DND-41 (cell line): ENCODE measurements around the gene ACADL.

Experiments
- EZH2 ChIP-seq: IDR thresholded peaks from 3 replicates; pipeline ENCODE4 v1.6.1; 2012; ENCODE audit warnings: borderline replicate concordance, low read depth, mild to moderate bottlenecking, moderate library complexity, low read length, inconsistent platforms; ENCODE audit not compliant: severe bottlenecking
- TF ChIP-seq, protein P1 (sequence below): IDR thresholded peaks from 2 replicates; pipeline ENCODE4 v1.5.1; 2012; ENCODE audit warnings: borderline replicate concordance, low read length, moderate library complexity, mild to moderate bottlenecking; ENCODE audit not compliant: poor library complexity, severe bottlenecking; ENCODE audit errors: extremely low read depth

DNA sequence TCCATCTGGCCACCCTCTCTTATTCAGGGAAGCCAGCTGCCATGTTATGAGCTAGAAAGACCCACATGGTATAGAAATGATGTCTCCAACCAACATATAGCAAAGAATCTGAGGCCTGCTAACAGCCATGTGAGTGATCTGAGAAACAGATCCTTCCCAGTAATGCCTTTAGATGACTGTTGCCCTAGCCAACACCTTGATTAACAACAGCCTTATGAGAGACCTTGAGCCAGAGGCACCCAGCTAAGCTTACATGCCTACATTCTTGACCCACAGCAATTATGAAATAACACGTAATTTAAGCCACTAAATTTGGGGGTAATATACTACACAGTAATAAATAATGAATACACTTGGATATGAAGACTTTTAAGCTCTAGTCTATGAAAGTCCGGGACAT lies 67.0 kb downstream of the ACADL start:
- TF ChIP-seq, protein P1, sequence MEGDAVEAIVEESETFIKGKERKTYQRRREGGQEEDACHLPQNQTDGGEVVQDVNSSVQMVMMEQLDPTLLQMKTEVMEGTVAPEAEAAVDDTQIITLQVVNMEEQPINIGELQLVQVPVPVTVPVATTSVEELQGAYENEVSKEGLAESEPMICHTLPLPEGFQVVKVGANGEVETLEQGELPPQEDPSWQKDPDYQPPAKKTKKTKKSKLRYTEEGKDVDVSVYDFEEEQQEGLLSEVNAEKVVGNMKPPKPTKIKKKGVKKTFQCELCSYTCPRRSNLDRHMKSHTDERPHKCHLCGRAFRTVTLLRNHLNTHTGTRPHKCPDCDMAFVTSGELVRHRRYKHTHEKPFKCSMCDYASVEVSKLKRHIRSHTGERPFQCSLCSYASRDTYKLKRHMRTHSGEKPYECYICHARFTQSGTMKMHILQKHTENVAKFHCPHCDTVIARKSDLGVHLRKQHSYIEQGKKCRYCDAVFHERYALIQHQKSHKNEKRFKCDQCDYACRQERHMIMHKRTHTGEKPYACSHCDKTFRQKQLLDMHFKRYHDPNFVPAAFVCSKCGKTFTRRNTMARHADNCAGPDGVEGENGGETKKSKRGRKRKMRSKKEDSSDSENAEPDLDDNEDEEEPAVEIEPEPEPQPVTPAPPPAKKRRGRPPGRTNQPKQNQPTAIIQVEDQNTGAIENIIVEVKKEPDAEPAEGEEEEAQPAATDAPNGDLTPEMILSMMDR, result no peak
- no peak for TF ChIP-seq EZH2
